Heart left ventricle (tissue), 16 donors: ENCODE data around the gene ARVCF. TPM values are rescaled to one million over a fixed set of nuclear protein-coding genes. Genes with fewer than 3 reads are reported as not detected.

Source experiments
- ATAC-seq, 4 donors: fragments of 200-7000 bp; cut with Tn5 transposase; one replicate each; pipeline ENCODE4 v1.9.1; 2020 to 2022; ENCODE audit warnings: moderate library complexity in 4 of 4, mild to moderate bottlenecking in 3 of 4, moderate number of reproducible peaks in 1 of 4
- DNase-seq, 5 donors: peaks; one replicate each; pipeline ENCODE4 v3.0.0-alpha.2; 2020
- H3K27ac ChIP-seq, 12 donors: fragments of 200-600 bp; sonication (generic) in 4 of 12; one replicate each; pipeline versions ENCODE4 v1.5.0 to v1.8.0; 2016 to 2022; ENCODE audit warnings: mild to moderate bottlenecking in 2 of 12
- H3K27me3 ChIP-seq, 9 donors: fragments of 200-600 bp; sonication (generic) in 2 of 9; one replicate each; pipeline versions ENCODE4 v1.5.1 to v1.8.0; 2016 to 2022; ENCODE audit warnings: mild to moderate bottlenecking in 3 of 9
- H3K36me3 ChIP-seq, 9 donors: fragments of 200-600 bp; sonication (generic) in 2 of 9; one replicate each; pipeline versions ENCODE4 v1.5.0 to v1.8.0; 2018 to 2022; ENCODE audit warnings: mild to moderate bottlenecking in 2 of 9
- H3K4me1 ChIP-seq, 12 donors: fragments of 200-600 bp; sonication (generic) in 4 of 12; one replicate each; pipeline versions ENCODE4 v1.5.0 to v1.8.0; 2016 to 2022; ENCODE audit warnings: mild to moderate bottlenecking in 3 of 12
- H3K4me3 ChIP-seq, 12 donors: fragments of 200-600 bp; sonication (generic) in 4 of 12; one replicate each; pipeline versions ENCODE4 v1.5.0 to v1.8.0; 2017 to 2022; ENCODE audit warnings: mild to moderate bottlenecking in 9 of 12, moderate library complexity in 4 of 12
- H3K9me3 ChIP-seq, 12 donors: fragments of 200-600 bp; sonication (generic) in 4 of 12; one replicate each; pipeline versions ENCODE4 v1.5.0 to v1.8.0; 2016 to 2022; ENCODE audit warnings: mild to moderate bottlenecking in 1 of 12
- POLR2A ChIP-seq, 2 donors: fragments of 450-650 bp; IDR thresholded peaks; one replicate each; pipeline ENCODE4 v1.6.1; 2017; ENCODE audit warnings: antibody characterized with exemption in 2 of 2, mild to moderate bottlenecking in 2 of 2, moderate library complexity in 2 of 2
- WGBS, 4 donors: extraction: QIAGEN DNeasy Blood & Tissue Kit in 2 of 4; methylation state at CpG; one replicate each; pipeline versions ENCODE4 v1.1.5 to v1.1.7; 2013 to 2018; 5-methylcytosine and 5-hydroxymethylcytosine counted together
- intact Hi-C, 10 donors: fragments of 100-400 bp; cut with DNase I; formaldehyde crosslinking; loops; one replicate each; pipeline versions ENCODE4 v1.11.1 to v1.14.2; 2022
- polyA plus RNA-seq, 2 donors: library from polyadenylated mRNA; stranded (reverse); fragments of 200-250 nt; gene quantifications; one replicate each; pipeline ENCODE4 v1.2.3, GENCODE V29; 2013
- total RNA-seq, 9 donors: library from RNA; depleted of rRNA in 2 of 9; stranded (reverse); fragments of >200 nt in 2 of 9; fragmentation: NEBNext Ultra II Directional in 3 of 9; extraction: Animal tissue kit (Norgen Biotek cat#: 25700) in 3 of 9; gene quantifications; one replicate each; pipeline versions ENCODE4 v1.1.0 to v1.2.4, GENCODE V29; 2016 to 2023
- TF ChIP-seq, protein P1 (sequence below), 12 donors: fragments of 200-600 bp; sonication (generic) in 4 of 12; IDR thresholded peaks; one replicate each; pipeline versions ENCODE4 v1.5.0 to v1.8.0; 2018 to 2022; ENCODE audit warnings: antibody characterized with exemption in 12 of 12, mild to moderate bottlenecking in 5 of 12
- donor health status: ischemic (EF 13 %, LVEDD 7.1; RV severe dilation, severe dysfunction).
- donor health status: healthy with polysubstance abuse.
- donor health status: DM: no; HTN: yes; CAD: no.
- donor health status: DM: no; HTN: no; CAD: no.
- donor health status: ischemic (EF 25% LVEDD 6.9; RV normal size, moderate dysfunction).
- donor health status: ischemic (EF 25% LVEDD 5.7; RV mildly dilated, moderate dysfunction).
- donor health status: healthy.
- donor health status: DM: yes; HTN: yes; CAD: no.
- donor health status: ischemic (EF 35%, LVEDD 5.7; RV mildly dilated, moderate dysfunction).
- donor health status: nonischemic (EF 11% LVEDD 7.7; RV severe dilation, severe dysfunction).
- donor health status: DM: yes; HTN: yes; CAD: no.
- donor health status: PGD.
- donor health status: ischemic (EF 29% LVEDD 5.4; RV normal size, mild dysfunction).
- donor health status: nonischemic (EF 23%, LVEDD 6.1; RV moderate dilation, normal function).

The ARVCF gene
- total and polyA plus RNA-seq, 11 donors = 21.2 to 46.6 (median 33.3) TPM

DNA sequence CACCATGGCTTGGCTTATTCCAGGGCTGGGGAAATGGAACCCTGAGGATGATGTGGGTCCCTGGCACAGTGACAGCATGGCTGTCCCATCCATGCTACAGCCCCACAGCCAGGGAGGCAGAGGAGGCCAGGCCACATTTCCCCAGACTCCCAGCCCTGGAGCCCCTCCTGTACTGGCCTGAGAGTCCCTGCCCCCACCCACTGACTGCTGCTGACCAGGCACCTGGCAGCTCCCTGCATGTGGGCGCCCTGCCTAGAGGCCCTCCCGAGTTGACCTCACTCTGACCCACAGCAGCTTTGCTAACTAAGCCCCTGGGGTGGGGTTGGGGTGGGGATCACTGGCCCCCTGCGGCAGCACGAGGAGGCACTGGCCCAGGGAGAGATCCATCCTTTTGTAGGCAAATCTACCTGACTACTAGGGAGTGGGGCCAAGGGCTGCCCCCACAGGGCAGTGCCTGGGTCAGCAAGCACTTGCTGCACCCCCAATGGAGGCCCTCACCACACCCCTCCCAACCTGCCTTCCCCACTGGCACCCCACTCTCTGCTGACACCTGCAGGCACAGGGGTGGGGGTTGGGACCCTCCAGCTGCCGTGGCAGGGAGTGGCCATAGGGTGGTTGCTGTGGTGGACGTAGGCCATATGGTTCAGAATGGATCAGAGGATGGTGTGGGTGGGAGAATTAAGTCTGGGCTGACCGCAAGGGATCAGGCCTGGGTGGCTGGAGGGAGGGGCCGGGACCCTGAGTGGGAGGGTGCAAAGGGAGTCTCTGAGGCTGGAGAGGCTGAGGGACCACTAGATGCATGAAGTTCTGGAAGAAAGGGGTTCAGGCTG lies 17.4 kb downstream of the ARVCF start:
- Histone ChIP-seq H3K9me3 (peaks cover 0 to 17% (median 6%) of the 10 kb centered on the region in 12 donors), H3K27me3 (no peaks in the 10 kb centered on the region), H3K36me3 (peaks cover 0 to 4% (median 0%) of the 10 kb centered on the region in 9 donors), H3K4me1 (peaks cover 0 to 54% (median 30%) of the 10 kb centered on the region in 12 donors), H3K27ac (peak overlapping the region in 5 of 12 donors; percentile 49 to 68 (median 68)), H3K4me3 (no peak overlapping the region)
- DNase-seq (peak in 3 of 5 donors; percentile 26 to 64 (median 40)), ATAC-seq (peak in 2 of 4 donors; percentile 11 to 27)
- no peak for TF ChIP-seq POLR2A (IDR thresholded peaks at IDR 0.05)
- TF ChIP-seq, protein P1, sequence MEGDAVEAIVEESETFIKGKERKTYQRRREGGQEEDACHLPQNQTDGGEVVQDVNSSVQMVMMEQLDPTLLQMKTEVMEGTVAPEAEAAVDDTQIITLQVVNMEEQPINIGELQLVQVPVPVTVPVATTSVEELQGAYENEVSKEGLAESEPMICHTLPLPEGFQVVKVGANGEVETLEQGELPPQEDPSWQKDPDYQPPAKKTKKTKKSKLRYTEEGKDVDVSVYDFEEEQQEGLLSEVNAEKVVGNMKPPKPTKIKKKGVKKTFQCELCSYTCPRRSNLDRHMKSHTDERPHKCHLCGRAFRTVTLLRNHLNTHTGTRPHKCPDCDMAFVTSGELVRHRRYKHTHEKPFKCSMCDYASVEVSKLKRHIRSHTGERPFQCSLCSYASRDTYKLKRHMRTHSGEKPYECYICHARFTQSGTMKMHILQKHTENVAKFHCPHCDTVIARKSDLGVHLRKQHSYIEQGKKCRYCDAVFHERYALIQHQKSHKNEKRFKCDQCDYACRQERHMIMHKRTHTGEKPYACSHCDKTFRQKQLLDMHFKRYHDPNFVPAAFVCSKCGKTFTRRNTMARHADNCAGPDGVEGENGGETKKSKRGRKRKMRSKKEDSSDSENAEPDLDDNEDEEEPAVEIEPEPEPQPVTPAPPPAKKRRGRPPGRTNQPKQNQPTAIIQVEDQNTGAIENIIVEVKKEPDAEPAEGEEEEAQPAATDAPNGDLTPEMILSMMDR (IDR thresholded peaks at IDR 0.05) = no peak
- intact Hi-C loops = no loop called here
- 65 to 75% (median 70%) methylated on average over 8 of the region's 8 CpGs for WGBS, 4 donors

DNA sequence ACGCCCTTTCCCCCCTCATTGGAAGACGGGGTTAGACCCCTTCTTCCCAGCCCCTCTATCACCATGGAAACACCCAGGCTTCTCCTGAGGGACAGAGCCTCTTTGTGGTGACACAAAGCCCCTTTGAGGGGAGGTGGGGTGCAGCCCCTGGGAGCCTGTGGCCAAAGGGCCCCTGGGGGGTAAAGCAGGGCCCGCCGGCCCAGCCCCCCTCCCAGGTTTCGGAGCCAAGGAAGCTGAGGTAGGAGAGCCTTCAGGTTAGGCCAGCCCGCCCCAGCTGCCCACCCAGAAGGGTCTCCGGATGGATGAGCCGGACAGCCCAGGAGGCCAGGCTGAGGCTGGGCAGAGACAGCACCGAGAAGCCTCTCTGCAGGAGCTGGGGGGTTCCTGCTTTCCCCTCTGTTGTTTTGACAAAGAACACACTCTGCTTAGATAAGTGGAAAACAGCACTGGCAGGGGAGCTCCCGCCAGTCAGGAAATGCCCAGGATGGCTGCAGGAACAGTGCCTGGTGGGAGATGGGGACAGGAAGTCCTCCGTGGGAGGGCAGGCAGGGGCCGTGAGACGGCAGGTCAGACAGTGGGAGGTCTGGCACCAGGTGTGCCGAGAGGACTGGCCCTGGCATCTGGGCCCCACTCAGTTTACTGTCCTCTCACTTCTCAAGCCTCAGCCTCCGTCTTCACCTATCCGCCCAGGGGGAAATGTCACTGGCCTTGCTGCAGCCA lies 18.2 kb downstream of the ARVCF start:
- TF ChIP-seq, protein P1 (IDR thresholded peaks at IDR 0.05) = no peak
- no peak for TF ChIP-seq POLR2A (IDR thresholded peaks at IDR 0.05)
- DNase-seq (peak in 2 of 5 donors; percentile 22 to 32), ATAC-seq (no peak)
- Histone ChIP-seq H3K9me3 (peaks cover 0 to 8% (median under 1%) of the 10 kb centered on the region in 12 donors), H3K27ac (peak overlapping the region in 2 of 12 donors; percentile 28 to 68), H3K4me1 (peaks cover 0 to 54% (median 30%) of the 10 kb centered on the region in 12 donors), H3K27me3 (no peaks in the 10 kb centered on the region), H3K36me3 (peaks cover 0 to 2% (median 0%) of the 10 kb centered on the region in 9 donors), H3K4me3 (no peak overlapping the region)
- intact Hi-C loops = no loop called here
- 64 to 72% (median 66%) methylated on average over 15 to 16 of the region's 16 CpGs for WGBS, 4 donors

DNA sequence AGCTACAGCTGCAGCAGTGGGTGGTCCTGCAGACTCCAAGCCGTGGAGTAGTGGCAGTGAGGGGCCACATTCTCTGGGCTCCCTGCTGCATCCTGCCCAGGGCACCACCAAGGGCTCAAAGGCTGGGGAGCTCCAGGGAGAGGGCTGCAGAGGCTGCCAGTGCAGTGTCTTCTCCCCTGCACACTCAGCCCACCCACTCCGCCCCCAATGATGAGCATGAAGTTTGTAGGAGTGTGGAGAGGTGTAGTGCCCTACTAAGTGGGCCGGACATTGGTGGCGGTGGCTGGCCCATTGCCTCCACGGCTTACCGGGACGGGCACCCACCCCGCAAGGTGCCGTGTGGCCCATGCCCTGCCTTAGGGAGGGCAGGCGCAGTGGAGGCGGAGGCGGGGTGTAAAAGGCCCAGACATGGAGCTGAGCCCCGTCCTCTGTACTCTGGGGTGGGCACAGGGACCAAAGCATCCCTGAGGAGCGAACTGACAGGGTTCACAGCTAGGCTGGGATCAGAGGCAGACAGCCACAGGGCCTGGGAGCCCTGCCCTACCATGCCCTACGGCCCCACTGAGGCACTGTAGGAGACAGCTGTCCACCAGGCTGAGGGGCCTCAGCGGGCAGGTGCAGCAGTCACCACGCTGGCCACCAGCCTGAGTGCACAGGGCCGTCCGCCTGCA lies 18.9 kb downstream of the ARVCF start:
- Histone ChIP-seq H3K9me3 (peaks cover 0 to 2% (median 0%) of the 10 kb centered on the region in 12 donors), H3K27ac (no peak overlapping the region), H3K27me3 (no peaks in the 10 kb centered on the region), H3K4me1 (peaks cover 0 to 56% (median 34%) of the 10 kb centered on the region in 12 donors), H3K36me3 (no peaks in the 10 kb centered on the region), H3K4me3 (no peak overlapping the region)
- ATAC-seq (no peak), DNase-seq (peak in 3 of 5 donors; percentile 10 to 44 (median 14))
- no peak for TF ChIP-seq POLR2A (IDR thresholded peaks at IDR 0.05)
- TF ChIP-seq, protein P1 (IDR thresholded peaks at IDR 0.05) = no peak
- WGBS, 4 donors = 85 to 95% (median 90%) methylated on average over 10 to 19 of the region's 19 CpGs
- intact Hi-C loops = no loop called here
